Neural cell (in vitro differentiated cells): ENCODE data around the gene NCKAP5. TPM values are rescaled to one million over a fixed set of nuclear protein-coding genes. Genes with fewer than 3 reads are reported as not detected.

ENCODE experiments used
- H2AFZ ChIP-seq: fragments of 200-600, 300-800 bp; sonication (generic), shearing (Covaris generic); 2 replicates; pipeline ENCODE4 v1.6.0; 2014; ENCODE audit warnings: low read depth, mild to moderate bottlenecking, antibody characterized with exemption, low read length, moderate library complexity
- H3F3A ChIP-seq: fragments of 200-600 bp; shearing (Covaris generic); 2 replicates; pipeline ENCODE4 v1.6.1; 2016; ENCODE audit warnings: mild to moderate bottlenecking, moderate library complexity, mixed read lengths, antibody characterized with exemption, low read length; ENCODE audit not compliant: insufficient read depth, poor library complexity, severe bottlenecking
- H3K27ac ChIP-seq: fragments of 200-600, 300-800 bp; sonication (generic), shearing (Covaris generic); 2 replicates; pipeline ENCODE4 v1.5.1; 2014; ENCODE audit warnings: mild to moderate bottlenecking, low read length, moderate library complexity
- H3K27me3 ChIP-seq: fragments of 300-800, 200-600 bp; sonication (generic), shearing (Covaris generic); 2 replicates; pipeline ENCODE4 v1.6.0; 2014; ENCODE audit warnings: mild to moderate bottlenecking, low read depth, low read length, moderate library complexity; ENCODE audit not compliant: insufficient read depth
- H3K36me3 ChIP-seq: fragments of 300-800, 200-600 bp; sonication (generic), shearing (Covaris generic); 2 replicates; pipeline ENCODE4 v1.5.1; 2014; ENCODE audit warnings: mild to moderate bottlenecking, antibody characterized with exemption, low read length, moderate library complexity; ENCODE audit not compliant: insufficient read depth
- H3K4me2 ChIP-seq: fragments of 300-800, 200-600 bp; sonication (generic), shearing (Covaris generic); 2 replicates; pipeline ENCODE4 v1.6.0; 2014; ENCODE audit warnings: mild to moderate bottlenecking, low read length
- H3K4me3 ChIP-seq: fragments of 300-800, 200-600 bp; sonication (generic), shearing (Covaris generic); 2 replicates; pipeline ENCODE4 v1.5.1; 2014; ENCODE audit warnings: mild to moderate bottlenecking, low read length, moderate library complexity
- H3K79me2 ChIP-seq: fragments of 200-600 bp; shearing (Covaris generic); replicated peaks from 2 replicates; pipeline ENCODE4 v1.6.0; 2014; ENCODE audit warnings: mild to moderate bottlenecking, low read length, moderate library complexity; ENCODE audit not compliant: insufficient read depth
- H3K9ac ChIP-seq: fragments of 300-800, 200-600 bp; sonication (generic), shearing (Covaris generic); 2 replicates; pipeline ENCODE4 v1.6.1; 2016; ENCODE audit warnings: mild to moderate bottlenecking, low read length, mixed read lengths
- H3K9me2 ChIP-seq: fragments of 200-600 bp; shearing (Covaris generic); 2 replicates; pipeline ENCODE4 v1.6.1; 2016; ENCODE audit warnings: mild to moderate bottlenecking, low read length, mixed read lengths; ENCODE audit not compliant: insufficient read depth
- H3K9me3 ChIP-seq: fragments of 200-600, 300-800 bp; sonication (generic), shearing (Covaris generic); 2 replicates; pipeline ENCODE4 v1.6.1; 2016; ENCODE audit warnings: mild to moderate bottlenecking, mixed run types, low read length, moderate library complexity, mixed read lengths
- H4K20me1 ChIP-seq: fragments of 200-600 bp; shearing (Covaris generic); 2 replicates; pipeline ENCODE4 v1.6.1; 2016; ENCODE audit warnings: mild to moderate bottlenecking, mixed run types; ENCODE audit not compliant: insufficient read depth
- EP300 ChIP-seq: fragments of 450-650 bp; conservative IDR thresholded peaks from 2 replicates; pipeline ENCODE4 v1.6.1; 2014; ENCODE audit warnings: antibody characterized with exemption, mild to moderate bottlenecking, moderate library complexity; ENCODE audit not compliant: poor library complexity, severe bottlenecking
- EZH2 ChIP-seq: fragments of 200-600, 300-800 bp; shearing (Covaris generic), sonication (generic); IDR thresholded peaks from 2 replicates; pipeline ENCODE4 v1.6.1; 2014; ENCODE audit warnings: antibody characterized with exemption, low read length, borderline replicate concordance, mild to moderate bottlenecking; ENCODE audit not compliant: insufficient read depth, poor library complexity, severe bottlenecking
- MXI1 ChIP-seq: fragments of 450-650 bp; conservative IDR thresholded peaks from 2 replicates; pipeline ENCODE4 v1.6.1; 2014; ENCODE audit warnings: antibody characterized with exemption, mild to moderate bottlenecking; ENCODE audit not compliant: poor library complexity, severe bottlenecking
- POLR2AphosphoS5 ChIP-seq: IDR thresholded peaks from 2 replicates; pipeline ENCODE4 v1.6.1; 2012
- RAD21 ChIP-seq: fragments of 450-650 bp; conservative IDR thresholded peaks from 2 replicates; pipeline ENCODE4 v1.6.1; 2014; ENCODE audit warnings: antibody characterized with exemption, mild to moderate bottlenecking, moderate library complexity
- SMC3 ChIP-seq: fragments of 450-650 bp; conservative IDR thresholded peaks from 2 replicates; pipeline ENCODE4 v1.6.1; 2014; ENCODE audit warnings: antibody characterized with exemption, mild to moderate bottlenecking, moderate library complexity; ENCODE audit not compliant: poor library complexity
- TAF1 ChIP-seq: IDR thresholded peaks from 2 replicates; pipeline ENCODE4 v1.6.1; 2012; ENCODE audit warnings: low read depth
- polyA plus RNA-seq: library from polyadenylated mRNA; depleted of rRNA; stranded (reverse); fragments of >200 nt; gene quantifications from 2 replicates; pipeline ENCODE4 v1.2.3, GENCODE V29; 2014
- TF ChIP-seq, protein P1 (sequence below): fragments of 450-650 bp; IDR thresholded peaks from 2 replicates; pipeline ENCODE4 v1.5.1; 2014; ENCODE audit warnings: antibody characterized with exemption, mild to moderate bottlenecking, moderate library complexity; ENCODE audit not compliant: poor library complexity, severe bottlenecking
- TF ChIP-seq, protein P2 (sequence below): IDR thresholded peaks from 2 replicates; pipeline ENCODE4 v1.6.1; 2012; ENCODE audit warnings: borderline replicate concordance

Gene NCKAP5
- polyA plus RNA-seq, 1 donor from 2014 or later = 2.4 TPM

DNA sequence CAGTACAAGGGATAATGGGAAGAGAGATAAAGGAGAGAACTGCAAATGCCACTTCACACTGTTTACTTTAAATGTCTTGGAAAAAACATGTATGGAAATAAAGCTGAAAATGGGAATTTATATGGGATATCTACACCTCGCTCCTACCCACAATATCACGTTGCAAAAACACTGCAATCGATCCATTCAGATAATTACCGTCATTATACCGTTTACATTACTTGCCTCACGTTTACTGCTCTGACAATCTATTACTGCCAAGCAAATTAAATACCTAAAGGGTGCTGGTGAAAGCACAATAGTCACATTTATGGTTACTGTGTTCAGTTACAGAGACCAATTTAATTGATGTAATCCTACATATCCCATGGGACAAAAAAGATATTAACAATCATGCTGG is 683.6 kb downstream of the NCKAP5 start:
- no peaks in the 10 kb centered on the region for H3K27me3 ChIP-seq
- H3K9me2 ChIP-seq = no peaks in the 10 kb centered on the region
- H3K27ac ChIP-seq = no peak overlapping the region
- TF ChIP-seq, protein P1, sequence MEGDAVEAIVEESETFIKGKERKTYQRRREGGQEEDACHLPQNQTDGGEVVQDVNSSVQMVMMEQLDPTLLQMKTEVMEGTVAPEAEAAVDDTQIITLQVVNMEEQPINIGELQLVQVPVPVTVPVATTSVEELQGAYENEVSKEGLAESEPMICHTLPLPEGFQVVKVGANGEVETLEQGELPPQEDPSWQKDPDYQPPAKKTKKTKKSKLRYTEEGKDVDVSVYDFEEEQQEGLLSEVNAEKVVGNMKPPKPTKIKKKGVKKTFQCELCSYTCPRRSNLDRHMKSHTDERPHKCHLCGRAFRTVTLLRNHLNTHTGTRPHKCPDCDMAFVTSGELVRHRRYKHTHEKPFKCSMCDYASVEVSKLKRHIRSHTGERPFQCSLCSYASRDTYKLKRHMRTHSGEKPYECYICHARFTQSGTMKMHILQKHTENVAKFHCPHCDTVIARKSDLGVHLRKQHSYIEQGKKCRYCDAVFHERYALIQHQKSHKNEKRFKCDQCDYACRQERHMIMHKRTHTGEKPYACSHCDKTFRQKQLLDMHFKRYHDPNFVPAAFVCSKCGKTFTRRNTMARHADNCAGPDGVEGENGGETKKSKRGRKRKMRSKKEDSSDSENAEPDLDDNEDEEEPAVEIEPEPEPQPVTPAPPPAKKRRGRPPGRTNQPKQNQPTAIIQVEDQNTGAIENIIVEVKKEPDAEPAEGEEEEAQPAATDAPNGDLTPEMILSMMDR = no peak
- TF ChIP-seq TAF1 (no peak), POLR2AphosphoS5 (no peak), EZH2 (no peak), MXI1 (no peak), RAD21 (no peak), SMC3 (no peak), EP300 (no peak)
- TF ChIP-seq, protein P2, sequence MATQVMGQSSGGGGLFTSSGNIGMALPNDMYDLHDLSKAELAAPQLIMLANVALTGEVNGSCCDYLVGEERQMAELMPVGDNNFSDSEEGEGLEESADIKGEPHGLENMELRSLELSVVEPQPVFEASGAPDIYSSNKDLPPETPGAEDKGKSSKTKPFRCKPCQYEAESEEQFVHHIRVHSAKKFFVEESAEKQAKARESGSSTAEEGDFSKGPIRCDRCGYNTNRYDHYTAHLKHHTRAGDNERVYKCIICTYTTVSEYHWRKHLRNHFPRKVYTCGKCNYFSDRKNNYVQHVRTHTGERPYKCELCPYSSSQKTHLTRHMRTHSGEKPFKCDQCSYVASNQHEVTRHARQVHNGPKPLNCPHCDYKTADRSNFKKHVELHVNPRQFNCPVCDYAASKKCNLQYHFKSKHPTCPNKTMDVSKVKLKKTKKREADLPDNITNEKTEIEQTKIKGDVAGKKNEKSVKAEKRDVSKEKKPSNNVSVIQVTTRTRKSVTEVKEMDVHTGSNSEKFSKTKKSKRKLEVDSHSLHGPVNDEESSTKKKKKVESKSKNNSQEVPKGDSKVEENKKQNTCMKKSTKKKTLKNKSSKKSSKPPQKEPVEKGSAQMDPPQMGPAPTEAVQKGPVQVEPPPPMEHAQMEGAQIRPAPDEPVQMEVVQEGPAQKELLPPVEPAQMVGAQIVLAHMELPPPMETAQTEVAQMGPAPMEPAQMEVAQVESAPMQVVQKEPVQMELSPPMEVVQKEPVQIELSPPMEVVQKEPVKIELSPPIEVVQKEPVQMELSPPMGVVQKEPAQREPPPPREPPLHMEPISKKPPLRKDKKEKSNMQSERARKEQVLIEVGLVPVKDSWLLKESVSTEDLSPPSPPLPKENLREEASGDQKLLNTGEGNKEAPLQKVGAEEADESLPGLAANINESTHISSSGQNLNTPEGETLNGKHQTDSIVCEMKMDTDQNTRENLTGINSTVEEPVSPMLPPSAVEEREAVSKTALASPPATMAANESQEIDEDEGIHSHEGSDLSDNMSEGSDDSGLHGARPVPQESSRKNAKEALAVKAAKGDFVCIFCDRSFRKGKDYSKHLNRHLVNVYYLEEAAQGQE = no peak
- no peaks in the 10 kb centered on the region for H4K20me1 ChIP-seq
- H3K9ac ChIP-seq = no peak overlapping the region
- H3K4me3 ChIP-seq = no peak overlapping the region
- H3K9me3 ChIP-seq = no peaks in the 10 kb centered on the region
- no peak overlapping the region for H3K4me2 ChIP-seq
- H3F3A ChIP-seq = no peaks in the 10 kb centered on the region
- no peaks in the 10 kb centered on the region for H3K79me2 ChIP-seq
- no peak overlapping the region for H2AFZ ChIP-seq
- no peaks in the 10 kb centered on the region for H3K36me3 ChIP-seq

DNA sequence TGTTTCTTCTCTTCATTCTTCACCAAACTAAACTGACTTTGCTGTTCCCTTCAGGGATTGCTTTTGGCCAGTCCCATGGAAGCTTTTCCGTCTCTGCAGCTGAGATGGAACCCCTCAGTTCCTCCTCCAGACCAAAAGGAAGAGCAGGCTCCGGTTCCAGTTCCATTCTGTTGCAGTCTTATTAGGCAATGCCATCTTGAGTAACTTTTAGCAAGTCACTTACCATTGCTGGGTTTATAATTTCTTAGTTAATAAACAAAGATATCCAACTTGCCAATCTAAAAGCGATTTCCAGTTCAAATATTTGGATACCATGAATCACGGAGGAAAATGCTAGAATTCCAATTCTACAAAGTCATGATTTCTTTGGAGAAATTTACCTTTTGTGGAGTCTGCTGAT is 684.0 kb downstream of the NCKAP5 start:
- Histone ChIP-seq H2AFZ (no peak overlapping the region), H3K36me3 (no peaks in the 10 kb centered on the region), H3K27me3 (no peaks in the 10 kb centered on the region), H3K9ac (no peak overlapping the region), H4K20me1 (no peaks in the 10 kb centered on the region), H3K4me2 (no peak overlapping the region), H3K9me3 (no peaks in the 10 kb centered on the region), H3K4me3 (no peak overlapping the region), H3K27ac (no peak overlapping the region), H3K79me2 (no peaks in the 10 kb centered on the region), H3F3A (no peaks in the 10 kb centered on the region), H3K9me2 (no peaks in the 10 kb centered on the region)
- TF ChIP-seq POLR2AphosphoS5 (no peak), RAD21 (no peak), EZH2 (no peak), EP300 (no peak), TAF1 (no peak)
- TF ChIP-seq, protein P2 = no peak
- TF ChIP-seq, protein P1 = no peak
